K562 (cell line): ENCODE results near the gene HSF5. TPM values are rescaled to one million over a fixed set of nuclear protein-coding genes. Genes with fewer than 3 reads are reported as not detected.

ENCODE experiments used
- CBX3 ChIP-seq, 2 experiments: IDR thresholded peaks; 1 replicate in 1 of 2; 2 replicates in 1 of 2; pipeline ENCODE4 v1.6.1; 2012; ENCODE audit warnings: inconsistent platforms in 2 of 2, low read length in 2 of 2, borderline replicate concordance in 1 of 2, control low read depth in 1 of 2
- CHD4 ChIP-seq: fragments of 200-600 bp; sonication (generic); IDR thresholded peaks from 3 replicates; pipeline ENCODE4 v1.6.1; 2012; ENCODE audit warnings: low read depth, mild to moderate bottlenecking, mixed read lengths, low read length, inconsistent platforms; ENCODE audit not compliant: insufficient read depth, insufficient replicate concordance, poor library complexity, severe bottlenecking
- DIDO1 ChIP-seq: fragments of 450-650 bp; IDR thresholded peaks from 2 replicates; pipeline ENCODE4 v1.6.1; 2016; ENCODE audit warnings: low read depth, missing biosample characterization, missing genetic modification characterization
- DNMT1 ChIP-seq: fragments of 450-650 bp; IDR thresholded peaks from 2 replicates; pipeline ENCODE4 v1.6.1; 2016; ENCODE audit warnings: antibody characterized with exemption, mild to moderate bottlenecking
- ETS2 ChIP-seq: IDR thresholded peaks from 2 replicates; pipeline ENCODE4 v1.6.1; 2016; ENCODE audit warnings: borderline replicate concordance, missing genetic modification characterization, mild to moderate bottlenecking, moderate library complexity, missing compliant biosample characterization; ENCODE audit not compliant: poor library complexity, severe bottlenecking
- FOS ChIP-seq: IDR thresholded peaks from 3 replicates; pipeline ENCODE4 v1.6.1; 2011; ENCODE audit not compliant: insufficient read length; ENCODE audit errors: extremely low read depth
- HOXB6 ChIP-seq: fragments of 250-450 bp; sonication (Bioruptor Pico); IDR thresholded peaks from 2 replicates; pipeline ENCODE4 v1.5.1; 2022; ENCODE audit warnings: mild to moderate bottlenecking, borderline replicate concordance
- LEF1 ChIP-seq: fragments of 450-650 bp; IDR thresholded peaks from 2 replicates; pipeline ENCODE4 v1.6.1; 2016; ENCODE audit warnings: mild to moderate bottlenecking
- PTRF ChIP-seq: fragments of 450-650 bp; IDR thresholded peaks from 2 replicates; pipeline ENCODE4 v1.6.1; 2016; ENCODE audit warnings: mild to moderate bottlenecking, missing genetic modification characterization, missing compliant biosample characterization
- RAD51 ChIP-seq: fragments of 450-650 bp; IDR thresholded peaks from 2 replicates; pipeline ENCODE4 v1.7.1; 2016; ENCODE audit warnings: low read depth, mild to moderate bottlenecking, borderline replicate concordance
- RBBP5 ChIP-seq: fragments of 200-600 bp; sonication (generic); IDR thresholded peaks from 2 replicates; pipeline ENCODE4 v1.6.1; 2012; ENCODE audit warnings: borderline replicate concordance, mild to moderate bottlenecking, low read length, control low read depth, inconsistent platforms; ENCODE audit not compliant: insufficient read depth, poor library complexity, severe bottlenecking
- SMAD4 ChIP-seq: fragments of 250-450 bp; sonication (Bioruptor Pico); conservative IDR thresholded peaks from 2 replicates; pipeline ENCODE4 v1.8.0; 2021; ENCODE audit warnings: inconsistent platforms, mild to moderate bottlenecking, moderate library complexity
- SRSF7 ChIP-seq: fragments of 200-400 bp; formaldehyde crosslinking; optimal IDR thresholded peaks from 2 replicates; pipeline ENCODE3; 2017; ENCODE audit warnings: mild to moderate bottlenecking, low read depth, low read length
- TARDBP ChIP-seq: fragments of 450-650 bp; IDR thresholded peaks from 2 replicates; pipeline ENCODE4 v1.6.1; 2016
- TCF3 ChIP-seq: sonication (generic); formaldehyde crosslinking; IDR thresholded peaks from 2 replicates; pipeline ENCODE4 v1.4.0; 2020; ENCODE audit warnings: mild to moderate bottlenecking, missing genetic modification reagents
- ZNF655 ChIP-seq: fragments of 250-450 bp; sonication (Bioruptor Pico); IDR thresholded peaks from 2 replicates; pipeline ENCODE4 v1.5.0; 2021
- ZNF764 ChIP-seq: fragments of 250-450 bp; sonication (Bioruptor Pico); IDR thresholded peaks from 2 replicates; pipeline ENCODE4 v1.4.0; 2020; ENCODE audit warnings: low read depth, mild to moderate bottlenecking, moderate library complexity
- ZNF778 ChIP-seq: fragments of 450-650 bp; formaldehyde crosslinking; IDR thresholded peaks from 2 replicates; pipeline ENCODE4 v1.4.0; 2020; ENCODE audit warnings: mild to moderate bottlenecking, moderate library complexity
- polyA plus RNA-seq, 8 experiments: library from polyadenylated mRNA; depleted of rRNA in 4 of 8; stranded (reverse) in 5 of 8; unstranded in 3 of 8; fragments of >200 nt; fragmentation: Nextera tagmentation in 2 of 8; fragmentation: Illumina TruSeq in 1 of 8; extraction: Ambion mirVana in 2 of 8; extraction: Trizol in 1 of 8; gene quantifications; 2 replicates each; pipeline versions ENCODE4 v1.2.1 to v1.2.3, GENCODE V29; 2011 to 2014; ENCODE audit warnings: inconsistent platforms in 1 of 8, missing spikeins in 1 of 8
- total RNA-seq, 7 experiments: library from RNA; depleted of rRNA in 6 of 7; stranded (reverse); fragments of >200 nt in 6 of 7; fragmentation: Illumina TruSeq in 2 of 7; extraction: Trizol in 2 of 7; gene quantifications; 2 replicates each; pipeline versions ENCODE4 v1.2.1 to v1.2.3, GENCODE V29; 2011 to 2021; ENCODE audit warnings: low replicate concordance in 1 of 7
- TF ChIP-seq, protein P1 (sequence below): fragments of 450-650 bp; IDR thresholded peaks from 2 replicates; pipeline ENCODE4 v1.6.1; 2017; ENCODE audit warnings: antibody characterized with exemption, mild to moderate bottlenecking
- TF ChIP-seq, protein P2 (sequence below): fragments of 200-400 bp; formaldehyde crosslinking; IDR thresholded peaks from 2 replicates; pipeline ENCODE4 v1.6.1; 2017; ENCODE audit warnings: mild to moderate bottlenecking, low read depth, low read length, moderate library complexity

The HSF5 gene
- total and polyA plus RNA-seq, 9 of the 15 experiments (the other 6 are each of a cell fraction or from before 2014, with no cell fraction given), result 0.04 TPM; not detected in 8

GRCh38 chr17:58492238-58493121, 4.3 kb upstream of the HSF5 start (continued):
- peak; percentile 98 for TF ChIP-seq TCF3 (CRISPR knock-in tag)
- TF ChIP-seq CHD4, result no peak
- no peak for TF ChIP-seq ETS2 (tag)
- TF ChIP-seq SMAD4 (CRISPR knock-in tag), result peak; percentile 88
- TF ChIP-seq LEF1, result peak; percentile 96
- no peak for TF ChIP-seq ZNF778 (CRISPR knock-in tag)
- TF ChIP-seq RAD51, result peak; percentile 45; the same call in 1 of the 2 replicates
- TF ChIP-seq FOS, result peak; percentile 52
- no peak for TF ChIP-seq HOXB6
- TF ChIP-seq PTRF, result no peak
- TF ChIP-seq, protein P1, sequence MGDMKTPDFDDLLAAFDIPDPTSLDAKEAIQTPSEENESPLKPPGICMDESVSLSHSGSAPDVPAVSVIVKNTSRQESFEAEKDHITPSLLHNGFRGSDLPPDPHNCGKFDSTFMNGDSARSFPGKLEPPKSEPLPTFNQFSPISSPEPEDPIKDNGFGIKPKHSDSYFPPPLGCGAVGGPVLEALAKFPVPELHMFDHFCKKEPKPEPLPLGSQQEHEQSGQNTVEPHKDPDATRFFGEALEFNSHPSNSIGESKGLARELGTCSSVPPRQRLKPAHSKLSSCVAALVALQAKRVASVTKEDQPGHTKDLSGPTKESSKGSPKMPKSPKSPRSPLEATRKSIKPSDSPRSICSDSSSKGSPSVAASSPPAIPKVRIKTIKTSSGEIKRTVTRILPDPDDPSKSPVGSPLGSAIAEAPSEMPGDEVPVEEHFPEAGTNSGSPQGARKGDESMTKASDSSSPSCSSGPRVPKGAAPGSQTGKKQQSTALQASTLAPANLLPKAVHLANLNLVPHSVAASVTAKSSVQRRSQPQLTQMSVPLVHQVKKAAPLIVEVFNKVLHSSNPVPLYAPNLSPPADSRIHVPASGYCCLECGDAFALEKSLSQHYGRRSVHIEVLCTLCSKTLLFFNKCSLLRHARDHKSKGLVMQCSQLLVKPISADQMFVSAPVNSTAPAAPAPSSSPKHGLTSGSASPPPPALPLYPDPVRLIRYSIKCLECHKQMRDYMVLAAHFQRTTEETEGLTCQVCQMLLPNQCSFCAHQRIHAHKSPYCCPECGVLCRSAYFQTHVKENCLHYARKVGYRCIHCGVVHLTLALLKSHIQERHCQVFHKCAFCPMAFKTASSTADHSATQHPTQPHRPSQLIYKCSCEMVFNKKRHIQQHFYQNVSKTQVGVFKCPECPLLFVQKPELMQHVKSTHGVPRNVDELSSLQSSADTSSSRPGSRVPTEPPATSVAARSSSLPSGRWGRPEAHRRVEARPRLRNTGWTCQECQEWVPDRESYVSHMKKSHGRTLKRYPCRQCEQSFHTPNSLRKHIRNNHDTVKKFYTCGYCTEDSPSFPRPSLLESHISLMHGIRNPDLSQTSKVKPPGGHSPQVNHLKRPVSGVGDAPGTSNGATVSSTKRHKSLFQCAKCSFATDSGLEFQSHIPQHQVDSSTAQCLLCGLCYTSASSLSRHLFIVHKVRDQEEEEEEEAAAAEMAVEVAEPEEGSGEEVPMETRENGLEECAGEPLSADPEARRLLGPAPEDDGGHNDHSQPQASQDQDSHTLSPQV, result peak; percentile 84
- TF ChIP-seq, protein P2, sequence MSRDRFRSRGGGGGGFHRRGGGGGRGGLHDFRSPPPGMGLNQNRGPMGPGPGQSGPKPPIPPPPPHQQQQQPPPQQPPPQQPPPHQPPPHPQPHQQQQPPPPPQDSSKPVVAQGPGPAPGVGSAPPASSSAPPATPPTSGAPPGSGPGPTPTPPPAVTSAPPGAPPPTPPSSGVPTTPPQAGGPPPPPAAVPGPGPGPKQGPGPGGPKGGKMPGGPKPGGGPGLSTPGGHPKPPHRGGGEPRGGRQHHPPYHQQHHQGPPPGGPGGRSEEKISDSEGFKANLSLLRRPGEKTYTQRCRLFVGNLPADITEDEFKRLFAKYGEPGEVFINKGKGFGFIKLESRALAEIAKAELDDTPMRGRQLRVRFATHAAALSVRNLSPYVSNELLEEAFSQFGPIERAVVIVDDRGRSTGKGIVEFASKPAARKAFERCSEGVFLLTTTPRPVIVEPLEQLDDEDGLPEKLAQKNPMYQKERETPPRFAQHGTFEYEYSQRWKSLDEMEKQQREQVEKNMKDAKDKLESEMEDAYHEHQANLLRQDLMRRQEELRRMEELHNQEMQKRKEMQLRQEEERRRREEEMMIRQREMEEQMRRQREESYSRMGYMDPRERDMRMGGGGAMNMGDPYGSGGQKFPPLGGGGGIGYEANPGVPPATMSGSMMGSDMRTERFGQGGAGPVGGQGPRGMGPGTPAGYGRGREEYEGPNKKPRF, result no peak
- TF ChIP-seq TARDBP, result no peak
- TF ChIP-seq ZNF764, result no peak
- no peak for TF ChIP-seq DIDO1
- TF ChIP-seq RBBP5, result no peak
- TF ChIP-seq DNMT1, result no peak
- TF ChIP-seq SRSF7, result no peak
- TF ChIP-seq ZNF655, result no peak
- TF ChIP-seq CBX3 (IDR thresholded peaks at IDR 0.05; ENCODE audit: borderline replicate concordance in 1 of 2, low read length in 2 of 2), result peak in 1 of 2 experiments; percentile 20; a peak in 1 of 3 replicates
